ENCODE results near the gene CAB39L.

DNA sequence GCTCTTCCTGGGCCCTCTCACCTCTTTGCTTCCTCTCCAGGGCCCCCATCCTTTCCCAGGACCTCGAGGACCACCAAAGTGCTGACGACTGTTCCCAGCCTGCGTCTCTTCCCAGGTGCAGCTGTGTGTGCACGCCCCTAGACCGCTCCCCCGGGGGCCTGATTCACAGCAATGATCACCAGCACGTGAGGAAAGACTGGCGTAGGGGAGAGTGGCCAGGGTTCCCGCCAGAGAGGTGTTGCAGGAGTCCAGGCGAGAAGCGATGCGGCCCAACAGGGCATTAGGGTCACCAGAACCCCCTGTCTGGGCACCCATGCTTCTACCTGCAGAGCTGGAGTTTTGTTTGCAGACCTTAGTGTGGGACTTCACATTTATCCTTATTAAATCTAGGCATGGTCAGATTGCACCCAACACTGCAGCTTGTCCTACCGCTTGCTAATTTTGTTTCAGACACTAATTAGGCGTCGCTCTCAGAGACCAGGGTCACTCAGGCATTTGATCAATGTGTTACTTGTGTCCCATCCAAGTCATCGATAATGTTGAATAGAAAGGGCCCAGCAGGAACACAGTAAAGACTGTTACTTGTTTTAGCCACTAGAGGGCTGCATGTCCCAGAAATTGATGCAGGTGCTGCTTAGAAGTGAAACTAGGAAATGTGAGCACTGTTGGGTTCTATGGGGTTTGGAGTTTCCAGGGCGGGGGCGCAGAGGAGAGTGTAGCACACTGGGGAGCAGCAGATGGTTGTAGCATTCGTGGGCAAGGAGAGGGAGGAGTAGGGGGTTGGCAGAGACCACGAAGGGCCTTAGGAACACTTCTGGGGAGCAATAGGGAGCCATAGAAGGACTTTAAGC is 142.9 kb downstream of the CAB39L start:
- TF ChIP-seq CTCF (conservative IDR thresholded peaks at IDR 0.05; ENCODE audit: low read depth, low read length): peak; percentile 92
- TF ChIP-seq POLR2A (IDR thresholded peaks at IDR 0.05; ENCODE audit: low read depth, low read length): no peak
- TF ChIP-seq SMC3 (IDR thresholded peaks at IDR 0.05; ENCODE audit: low read depth, low read length): peak; percentile 97
- peak; percentile 96 for TF ChIP-seq RAD21 (IDR thresholded peaks at IDR 0.05; ENCODE audit: low read length)
- no peak for TF ChIP-seq FOS (IDR thresholded peaks at IDR 0.05; ENCODE audit: low read depth, low read length)
